GM12878 (cell line): ENCODE results near the gene KRTAP20-1. TPM values are rescaled to one million over a fixed set of nuclear protein-coding genes. Genes with fewer than 3 reads are reported as not detected.

Experiments
- ATAC-seq: fragments of 200-7000 bp; cut with Tn5 transposase; 3 replicates; pipeline ENCODE4 v1.9.1; 2020; ENCODE audit warnings: mild to moderate bottlenecking, moderate library complexity
- BruUV-seq: library from RNA; stranded (reverse); fragments of 400-500 nt; replicated peaks from 2 replicates; lab custom pipeline; 2021; lab: Mats Ljungman, UMichigan
- CTCF ChIA-PET: fragments of 300-600 bp; sonication (Branson Sonifier 250); formaldehyde crosslinking; extraction: SDS; loops from one replicate; lab custom pipeline; 2021; ENCODE audit warnings: inconsistent platforms; lab: Yijun Ruan, JAX
- POLR2A ChIA-PET: fragments of 350-600 bp; formaldehyde crosslinking; extraction: SDS; loops from one replicate; lab custom pipeline; 2021; ENCODE audit warnings: inconsistent platforms; lab: Charles Lee
- RAD21 ChIA-PET: fragments of 300-600 bp; sonication (Branson Sonifier 250); formaldehyde crosslinking; loops from one replicate; lab custom pipeline; 2023; ENCODE audit warnings: antibody characterized with exemption; ENCODE audit not compliant: unreplicated experiment; lab: Charles Lee
- SMC1A ChIA-PET: fragments of 300-600 bp; sonication (Branson Sonifier 250); formaldehyde crosslinking; loops from one replicate; lab custom pipeline; 2023; ENCODE audit not compliant: unreplicated experiment, uncharacterized antibody; lab: Charles Lee
- DNase-seq: peaks from one replicate; pipeline ENCODE4 v3.0.0-alpha.2; 2011; ENCODE audit warnings: low read depth, low spot score
- FAIRE-seq: peaks from 3 replicates; lab custom pipeline; 2011; peaks lifted over from hg19 to GRCh38; lab: Jason Lieb, UNC
- H2AFZ ChIP-seq: 2 replicates; pipeline ENCODE4 v1.6.0; 2011; ENCODE audit warnings: low read depth, low read length, control low read depth; ENCODE audit not compliant: control insufficient read depth
- H3K27ac ChIP-seq: 2 replicates; pipeline ENCODE4 v1.5.1; 2011; ENCODE audit warnings: control low read depth; ENCODE audit not compliant: control insufficient read depth, insufficient read depth
- H3K27me3 ChIP-seq, 2 experiments: replicated peaks in 1 of 2; 2 replicates each; pipeline versions ENCODE4 v1.6.0 to v1.6.1; 2011; ENCODE audit warnings: low read length in 1 of 2; ENCODE audit not compliant: control insufficient read depth in 2 of 2, insufficient read depth in 2 of 2
- H3K36me3 ChIP-seq, 2 experiments: 2 replicates each; pipeline ENCODE4 v1.5.1; 2011; ENCODE audit warnings: low read length in 1 of 2; ENCODE audit not compliant: control insufficient read depth in 2 of 2, insufficient read depth in 2 of 2
- H3K4me1 ChIP-seq: 2 replicates; pipeline ENCODE4 v1.6.1; 2011; ENCODE audit warnings: mild to moderate bottlenecking, low read length, moderate library complexity, mixed read lengths; ENCODE audit not compliant: control insufficient read depth, insufficient read depth
- H3K4me2 ChIP-seq: 2 replicates; pipeline ENCODE4 v1.6.0; 2011; ENCODE audit warnings: control low read depth; ENCODE audit not compliant: control insufficient read depth, insufficient read depth
- H3K4me3 ChIP-seq: fragments of 200-600 bp; sonication (generic); 2 replicates; pipeline ENCODE4 v1.5.1; 2016
- H3K79me2 ChIP-seq: 2 replicates; pipeline ENCODE4 v1.6.0; 2011; ENCODE audit warnings: low read length; ENCODE audit not compliant: control insufficient read depth, insufficient read depth
- H3K9ac ChIP-seq: 2 replicates; pipeline ENCODE4 v1.8.0; 2011; ENCODE audit warnings: low read length, control low read depth, mixed read lengths; ENCODE audit not compliant: control insufficient read depth, insufficient read depth
- H3K9me3 ChIP-seq: replicated peaks from 3 replicates; pipeline ENCODE4 v1.5.1; 2011; ENCODE audit warnings: mild to moderate bottlenecking, low read length; ENCODE audit not compliant: control insufficient read depth, insufficient read depth
- H4K20me1 ChIP-seq: 2 replicates; pipeline ENCODE4 v1.6.0; 2011; ENCODE audit not compliant: control insufficient read depth, insufficient read depth
- CBFB ChIP-seq: IDR thresholded peaks from 2 replicates; pipeline ENCODE4 v1.6.1; 2016; ENCODE audit warnings: antibody characterized with exemption, low read depth
- E2F4 ChIP-seq: IDR thresholded peaks from 2 replicates; pipeline ENCODE4 v1.6.1; 2012; ENCODE audit warnings: low read depth, low read length, improper control_type of control experiment
- JUNB ChIP-seq: IDR thresholded peaks from 2 replicates; pipeline ENCODE4 v1.6.1; 2016; ENCODE audit warnings: antibody characterized with exemption, mild to moderate bottlenecking
- MEF2B ChIP-seq: fragments of 450-650 bp; IDR thresholded peaks from 2 replicates; pipeline ENCODE4 v1.6.1; 2018; ENCODE audit warnings: mild to moderate bottlenecking, moderate library complexity; ENCODE audit not compliant: partially characterized antibody, poor library complexity, severe bottlenecking
- NR2C1 ChIP-seq: fragments of 450-650 bp; IDR thresholded peaks from 2 replicates; pipeline ENCODE4 v1.6.1; 2017; ENCODE audit warnings: antibody characterized with exemption, mild to moderate bottlenecking, moderate library complexity
- NR2C2 ChIP-seq: IDR thresholded peaks from 2 replicates; pipeline ENCODE4 v1.6.1; 2011; ENCODE audit warnings: borderline replicate concordance, low read depth; ENCODE audit not compliant: control insufficient read depth, insufficient read length
- RBBP5 ChIP-seq: fragments of 200-600 bp; sonication (generic); conservative IDR thresholded peaks from 2 replicates; pipeline ENCODE4 v1.6.1; 2016
- SRF ChIP-seq, 2 experiments: IDR thresholded peaks; 2 replicates each; pipeline ENCODE4 v1.6.1; 2011; ENCODE audit warnings: low read depth in 2 of 2, low read length in 2 of 2, mild to moderate bottlenecking in 1 of 2, moderate library complexity in 1 of 2
- SUZ12 ChIP-seq: fragments of 200-600 bp; sonication (generic); IDR thresholded peaks from one replicate; pipeline ENCODE4 v1.6.1; 2018; ENCODE audit warnings: antibody characterized with exemption, mild to moderate bottlenecking; ENCODE audit not compliant: unreplicated experiment
- WRNIP1 ChIP-seq: IDR thresholded peaks from 2 replicates; pipeline ENCODE4 v1.6.1; 2011; ENCODE audit warnings: low read depth, low read length, improper control_type of control experiment, borderline replicate concordance
- YBX1 ChIP-seq: fragments of 450-650 bp; IDR thresholded peaks from 2 replicates; pipeline ENCODE4 v1.6.1; 2016; ENCODE audit warnings: antibody characterized with exemption
- ZNF217 ChIP-seq: fragments of 450-650 bp; IDR thresholded peaks from 2 replicates; pipeline ENCODE4 v1.6.1; 2017; ENCODE audit warnings: antibody characterized with exemption, mild to moderate bottlenecking
- ZNF384 ChIP-seq: IDR thresholded peaks from 2 replicates; pipeline ENCODE4 v1.6.1; 2012; ENCODE audit warnings: low read depth, mild to moderate bottlenecking, low read length, improper control_type of control experiment, borderline replicate concordance
- WGBS: methylation state at CpG from one replicate; pipeline ENCODE4 v1.1.6; 2016; ENCODE audit warnings: low lambda C conversion rate; ENCODE audit not compliant: insufficient replicate concordance, insufficient coverage; ENCODE audit errors: missing lambda C conversion rate; 5-methylcytosine and 5-hydroxymethylcytosine counted together
- in situ Hi-C: fragments of 300-500 bp; cut with MboI; formaldehyde crosslinking; loops from 9 replicates; pipeline ENCODE4 v1.14.3; 2018; ENCODE audit warnings: mixed read lengths
- intact Hi-C: fragments of 100-400 bp; cut with micrococcal nuclease; formaldehyde crosslinking; loops from one replicate; pipeline ENCODE4 v1.14.2; 2022; ENCODE audit not compliant: unreplicated experiment
- polyA plus RNA-seq, 11 experiments: library from polyadenylated mRNA; depleted of rRNA in 4 of 11; unstranded in 6 of 11; stranded (reverse) in 5 of 11; fragments of >200 nt; fragmentation: Nextera tagmentation in 4 of 11; fragmentation: Illumina TruSeq in 1 of 11; extraction: Ambion mirVana in 4 of 11; extraction: Trizol in 1 of 11; gene quantifications; 1 replicate in 1 of 11; 2 replicates in 10 of 11; pipeline versions ENCODE4 v1.2.1 to v1.2.3, GENCODE V29; 2011 to 2016; ENCODE audit warnings: inconsistent platforms in 2 of 11, missing spikeins in 2 of 11, low read depth in 1 of 11
- total RNA-seq, 4 experiments: library from RNA; depleted of rRNA in 3 of 4; stranded (reverse); fragments of >200 nt in 3 of 4; fragmentation: Illumina TruSeq in 1 of 4; extraction: Trizol in 1 of 4; gene quantifications; 2 replicates each; pipeline versions ENCODE4 v1.2.1 to v1.2.3, GENCODE V29; 2013 to 2021
- TF ChIP-seq, protein P1 (sequence below): fragments of 450-650 bp; IDR thresholded peaks from 2 replicates; pipeline ENCODE4 v1.6.1; 2016; ENCODE audit warnings: mild to moderate bottlenecking, moderate library complexity, borderline replicate concordance

KRTAP20-1 gene
- total and polyA plus RNA-seq, 10 of the 15 experiments (the other 5 are each of a cell fraction or from before 2014, with no cell fraction given): not detected

GRCh38 chr21:30598802-30599201, 17.4 kb upstream of the KRTAP20-1 start, which contains the start of gene KRTAP6-2:
Gene KRTAP6-2 (minus strand): TSS chr21:30598902. CDS start chr21:30598874, 28 bp downstream.
- no peak for DNase-seq
- intact Hi-C loops: no loop called here
- TF ChIP-seq SRF (IDR thresholded peaks at IDR 0.05; ENCODE audit: low read depth in 2 of 2, low read length in 2 of 2): no peak
- no peak for TF ChIP-seq ZNF384
- TF ChIP-seq NR2C2: no peak
- no peak for TF ChIP-seq MEF2B
- no peak for TF ChIP-seq JUNB
- no peak for TF ChIP-seq RBBP5
- no peak for TF ChIP-seq SUZ12
- no TSS peak for BruUV-seq
- ChIA-PET POLR2A (no interaction called here), CTCF (no interaction called here), SMC1A (no interaction called here), RAD21 (no interaction called here)
- FAIRE-seq: no peak
- Histone ChIP-seq H3K9me3 (no peaks in the 10 kb centered on the region), H2AFZ (no peak within 1 kb of the TSS), H3K4me2 (no peak within 1 kb of the TSS), H4K20me1 (no peaks in the 10 kb centered on the region), H3K27ac (no peak within 1 kb of the TSS), H3K27me3 (no peaks in the 10 kb centered on the region), H3K79me2 (no peaks in the 10 kb centered on the region), H3K36me3 (no peaks in the 10 kb centered on the region), H3K9ac (no peak within 1 kb of the TSS), H3K4me3 (no peak within 1 kb of the TSS), H3K4me1 (no peaks in the 10 kb centered on the region)
- no peak for ATAC-seq
- WGBS: 60% methylated on average over 6 of the region's 6 CpGs
- in situ Hi-C loops: no loop called here

DNA sequence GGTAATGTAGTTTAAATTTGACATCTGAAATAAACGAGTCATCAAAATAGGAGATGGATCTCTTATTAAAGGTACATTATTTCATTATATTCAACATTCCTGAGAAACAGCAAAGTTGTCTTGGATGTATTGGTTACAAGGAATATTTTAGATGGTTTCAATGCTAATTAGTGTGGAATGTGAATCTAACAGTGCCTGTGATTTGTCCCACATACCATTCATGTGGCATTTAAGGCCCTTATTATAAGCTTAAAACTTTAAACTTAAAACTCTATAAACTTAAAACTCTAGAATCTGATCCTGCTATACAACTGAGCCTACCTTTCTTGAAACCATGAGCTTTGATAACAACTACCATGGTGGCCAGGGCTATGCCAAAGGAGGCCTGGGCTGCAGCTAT, 15.4 kb upstream of the KRTAP20-1 start, which contains the start of gene KRTAP22-1:
KRTAP22-1 (plus strand) TSS at position 301 of the 400 bp plus-strand sequence.
- intact Hi-C loops: no loop called here
- no peaks in the 10 kb centered on the region for H3K79me2 ChIP-seq
- H3K27me3 ChIP-seq: no peaks in the 10 kb centered on the region
- WGBS: 0% methylated on average over 1 of the region's 1 CpG
- no peaks in the 10 kb centered on the region for H3K4me1 ChIP-seq
- BruUV-seq: no TSS peak
- H3K9ac ChIP-seq: no peak within 1 kb of the TSS
- DNase-seq: no peak
- ATAC-seq: no peak
- ChIA-PET CTCF (no interaction called here), RAD21 (no interaction called here), POLR2A (no interaction called here), SMC1A (no interaction called here)
- no peak for FAIRE-seq
- in situ Hi-C loops: no loop called here
- H3K4me2 ChIP-seq: no peak within 1 kb of the TSS
- no peaks in the 10 kb centered on the region; the same call in 2 of the 3 replicates for H3K9me3 ChIP-seq
- no peak within 1 kb of the TSS for H2AFZ ChIP-seq
- H3K27ac ChIP-seq: no peak within 1 kb of the TSS
- H3K4me3 ChIP-seq: no peak within 1 kb of the TSS
- H4K20me1 ChIP-seq: no peaks in the 10 kb centered on the region
- H3K36me3 ChIP-seq: no peaks in the 10 kb centered on the region
- TF ChIP-seq E2F4: no peak
- TF ChIP-seq CBFB: no peak
- no peak for TF ChIP-seq YBX1
- TF ChIP-seq NR2C1: no peak
- no peak for TF ChIP-seq WRNIP1
- TF ChIP-seq, protein P1, sequence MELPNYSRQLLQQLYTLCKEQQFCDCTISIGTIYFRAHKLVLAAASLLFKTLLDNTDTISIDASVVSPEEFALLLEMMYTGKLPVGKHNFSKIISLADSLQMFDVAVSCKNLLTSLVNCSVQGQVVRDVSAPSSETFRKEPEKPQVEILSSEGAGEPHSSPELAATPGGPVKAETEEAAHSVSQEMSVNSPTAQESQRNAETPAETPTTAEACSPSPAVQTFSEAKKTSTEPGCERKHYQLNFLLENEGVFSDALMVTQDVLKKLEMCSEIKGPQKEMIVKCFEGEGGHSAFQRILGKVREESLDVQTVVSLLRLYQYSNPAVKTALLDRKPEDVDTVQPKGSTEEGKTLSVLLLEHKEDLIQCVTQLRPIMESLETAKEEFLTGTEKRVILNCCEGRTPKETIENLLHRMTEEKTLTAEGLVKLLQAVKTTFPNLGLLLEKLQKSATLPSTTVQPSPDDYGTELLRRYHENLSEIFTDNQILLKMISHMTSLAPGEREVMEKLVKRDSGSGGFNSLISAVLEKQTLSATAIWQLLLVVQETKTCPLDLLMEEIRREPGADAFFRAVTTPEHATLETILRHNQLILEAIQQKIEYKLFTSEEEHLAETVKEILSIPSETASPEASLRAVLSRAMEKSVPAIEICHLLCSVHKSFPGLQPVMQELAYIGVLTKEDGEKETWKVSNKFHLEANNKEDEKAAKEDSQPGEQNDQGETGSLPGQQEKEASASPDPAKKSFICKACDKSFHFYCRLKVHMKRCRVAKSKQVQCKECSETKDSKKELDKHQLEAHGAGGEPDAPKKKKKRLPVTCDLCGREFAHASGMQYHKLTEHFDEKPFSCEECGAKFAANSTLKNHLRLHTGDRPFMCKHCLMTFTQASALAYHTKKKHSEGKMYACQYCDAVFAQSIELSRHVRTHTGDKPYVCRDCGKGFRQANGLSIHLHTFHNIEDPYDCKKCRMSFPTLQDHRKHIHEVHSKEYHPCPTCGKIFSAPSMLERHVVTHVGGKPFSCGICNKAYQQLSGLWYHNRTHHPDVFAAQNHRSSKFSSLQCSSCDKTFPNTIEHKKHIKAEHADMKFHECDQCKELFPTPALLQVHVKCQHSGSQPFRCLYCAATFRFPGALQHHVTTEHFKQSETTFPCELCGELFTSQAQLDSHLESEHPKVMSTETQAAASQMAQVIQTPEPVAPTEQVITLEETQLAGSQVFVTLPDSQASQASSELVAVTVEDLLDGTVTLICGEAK: no peak
- TF ChIP-seq ZNF217: no peak
